ENCODE data around the gene MEX3A.
A peak's percentile ranks its signal among the peaks of the same experiment; 100 is the strongest.

The MEX3A gene

DNA sequence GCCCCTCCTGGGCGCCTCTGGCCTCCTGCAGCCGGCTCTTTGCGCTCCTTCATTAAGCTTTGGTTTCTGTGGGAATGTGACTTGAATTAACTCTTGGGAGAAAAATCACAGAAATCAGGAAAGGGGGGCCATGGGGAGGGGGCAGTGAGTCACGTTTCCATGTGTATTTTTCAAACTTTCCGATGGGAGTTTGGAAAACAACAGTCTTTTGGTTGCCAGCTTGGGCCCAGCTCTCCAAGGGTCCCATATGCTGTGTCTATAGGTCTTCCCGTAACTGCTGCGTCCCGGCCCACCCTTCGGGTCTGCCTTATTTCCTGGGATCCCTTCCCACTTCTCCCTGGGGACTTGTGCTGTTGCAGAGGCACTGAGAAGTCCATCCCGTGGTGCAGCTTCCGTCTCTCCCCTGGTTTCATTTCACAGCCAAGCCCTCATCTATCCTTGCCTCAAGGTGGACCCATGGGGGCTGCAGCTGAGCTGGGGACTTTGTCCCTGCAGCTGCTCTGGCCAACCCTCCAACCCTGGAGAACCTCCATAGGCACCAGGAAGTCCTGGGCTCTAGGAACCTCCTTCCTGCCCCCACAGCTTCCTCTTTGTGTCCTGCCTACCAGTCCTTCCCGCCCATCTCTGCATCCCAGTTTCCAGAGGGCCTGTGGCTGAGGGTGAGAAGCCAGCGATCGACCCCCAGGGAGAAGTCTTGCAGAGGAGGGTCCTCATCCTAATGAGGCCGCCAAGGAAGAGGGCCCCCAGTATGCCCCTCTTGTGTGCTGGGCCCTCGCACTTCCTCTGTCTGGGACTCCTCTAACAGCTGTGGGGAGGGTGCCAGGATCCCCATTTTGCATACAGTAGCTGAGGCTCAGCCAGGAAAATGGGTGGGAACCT lies 20.6 kb upstream of the MEX3A start:
- no peak for DNase-seq

DNA sequence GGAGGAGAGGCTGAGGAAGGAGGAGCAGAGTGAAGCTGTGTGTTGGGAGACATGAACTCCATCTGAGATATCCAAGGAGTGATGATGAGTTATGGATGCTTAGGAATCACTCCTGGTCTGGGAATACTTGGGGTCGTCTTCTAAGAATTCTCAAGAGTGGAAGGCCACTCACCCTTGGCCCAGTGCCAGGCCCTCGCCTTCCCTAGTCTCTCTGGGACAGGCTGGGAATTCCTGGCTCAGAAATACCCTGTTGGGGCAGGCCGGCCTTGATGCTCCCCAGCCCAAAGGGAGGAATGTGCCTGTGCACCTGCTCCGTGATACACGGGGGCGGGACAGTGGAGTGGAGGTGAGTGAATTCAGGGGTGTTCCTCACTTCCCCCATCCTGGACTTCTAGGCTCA lies 19.6 kb upstream of the MEX3A start:
- no peak for DNase-seq

DNA sequence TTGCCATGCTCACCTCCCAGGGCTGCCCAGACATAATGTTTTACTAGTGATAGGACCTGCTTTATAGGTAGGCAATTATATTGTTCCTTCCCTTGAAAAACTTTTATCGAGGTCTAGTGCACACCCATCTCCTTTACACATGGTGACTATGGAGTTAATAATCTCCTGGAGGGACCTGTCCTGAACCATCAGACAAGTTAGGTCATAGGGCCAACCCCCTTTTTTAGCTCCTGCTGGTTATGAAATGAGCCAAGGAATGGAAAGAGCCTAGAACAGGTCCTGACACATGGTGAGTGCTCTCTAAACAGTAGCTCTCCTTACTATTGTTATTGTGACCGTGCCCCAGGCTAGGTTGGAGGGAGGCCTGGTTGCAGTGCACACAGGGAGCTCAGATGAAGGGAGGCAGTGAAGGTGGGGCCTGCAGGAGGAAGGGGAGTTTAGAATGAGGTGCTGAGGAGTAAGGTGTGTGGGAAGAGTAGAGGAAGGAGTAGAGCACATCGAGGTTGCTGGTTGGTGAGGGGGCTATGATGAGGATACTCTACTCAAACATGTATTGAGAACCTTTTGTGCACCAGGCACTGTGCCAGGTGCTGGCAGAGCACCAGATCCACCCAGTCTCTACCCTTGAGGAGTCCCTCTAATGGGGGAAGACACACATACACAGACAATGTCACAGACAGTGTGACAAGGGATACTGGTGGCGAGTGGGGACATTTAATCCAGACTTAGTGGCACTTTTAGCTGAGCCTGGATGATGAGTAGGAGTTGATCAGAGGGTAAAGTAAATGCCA lies 18.1 kb upstream of the MEX3A start:
- DNase-seq, result no peak

DNA sequence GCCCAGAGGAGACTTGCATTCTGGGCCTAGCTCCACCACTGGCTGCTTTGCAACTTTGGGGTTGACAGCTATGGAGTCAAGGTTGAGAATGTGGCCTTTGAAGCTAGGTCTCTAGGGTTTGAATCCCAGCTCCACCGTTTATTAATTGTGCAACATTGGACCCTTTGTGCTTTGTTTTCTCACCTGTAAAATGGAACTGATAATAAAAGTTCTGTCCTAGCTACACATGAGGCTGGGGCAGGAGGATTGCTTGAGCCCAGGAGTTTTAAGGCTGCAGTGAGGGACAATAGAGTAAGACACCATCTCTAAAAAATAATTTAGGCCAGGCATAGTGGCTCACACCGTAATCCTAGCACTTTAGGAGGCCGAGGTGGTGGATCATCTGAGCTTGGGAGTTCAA lies 17.0 kb upstream of the MEX3A start:
- no peak for DNase-seq

GRCh38 chr1:156098784-156099183 lies 16.5 kb upstream of the MEX3A start:
- DNase-seq, result no peak

GRCh38 chr1:156097499-156098178 lies 15.4 kb upstream of the MEX3A start:
- DNase-seq, result no peak

- peak; percentile 73 for DNase-seq
Measured at GRCh38 chr1:156096640-156097391, 14.6 kb upstream of the MEX3A start.

DNA sequence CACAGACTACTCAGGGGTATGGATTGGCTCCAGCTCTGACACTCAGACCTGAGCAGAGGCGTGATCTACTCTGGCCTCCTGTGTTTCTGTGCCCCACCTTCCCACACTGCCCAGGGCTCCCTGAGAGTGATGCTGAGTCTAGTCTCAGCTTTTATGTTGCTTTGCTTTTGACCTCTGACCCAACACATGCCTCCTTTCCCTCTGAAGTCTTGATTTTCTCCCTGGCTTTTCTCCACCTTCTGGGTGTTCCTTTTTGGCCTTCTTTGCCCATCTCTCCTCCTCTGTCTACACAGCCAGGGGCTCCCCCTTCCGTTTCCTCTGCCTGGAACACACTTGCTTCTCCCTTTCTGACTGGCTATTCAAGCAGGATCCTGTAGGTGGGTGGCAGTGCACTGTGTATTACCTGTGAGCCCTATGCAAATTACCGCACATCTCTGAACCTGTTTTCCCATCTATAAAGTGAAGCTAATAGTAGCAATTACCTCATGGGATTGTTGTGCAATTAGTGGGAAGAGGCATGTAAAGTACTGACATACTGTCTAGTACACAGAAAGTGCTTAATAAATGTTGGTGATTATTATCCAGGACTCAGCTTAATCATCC lies 13.7 kb upstream of the MEX3A start:
- DNase-seq, result peak; percentile 78

- DNase-seq, result no peak
Measured at GRCh38 chr1:156091610-156092009, 9.3 kb upstream of the MEX3A start.

- peak; percentile 82 for DNase-seq
Measured at GRCh38 chr1:156090840-156091188, 8.5 kb upstream of the MEX3A start.

- DNase-seq, result no peak
Measured at GRCh38 chr1:156090138-156090839, 8.0 kb upstream of the MEX3A start.

DNA sequence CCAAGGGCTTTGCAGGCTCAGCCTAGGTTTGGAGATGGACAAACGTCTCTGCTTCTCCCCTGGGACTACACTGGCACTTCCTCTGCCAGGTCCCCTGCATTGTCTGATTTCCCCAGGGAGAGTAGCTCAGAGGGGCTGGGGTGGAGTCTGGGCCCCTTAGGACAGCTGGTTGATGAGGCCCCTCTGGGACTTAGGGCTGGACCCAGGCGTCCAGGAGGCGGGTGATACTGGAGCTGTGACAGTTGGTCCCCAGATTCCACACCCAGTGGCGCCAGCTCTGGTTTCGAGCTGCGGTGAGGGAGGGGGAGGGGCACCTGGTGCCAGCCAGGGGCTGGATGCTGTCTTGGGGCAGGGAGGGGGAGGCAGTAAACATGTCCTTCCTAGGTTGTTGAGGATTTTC lies 7.4 kb upstream of the MEX3A start:
- DNase-seq, result peak; percentile 27

GRCh38 chr1:156086256-156086662 lies 4.0 kb upstream of the MEX3A start:
- no peak for DNase-seq

GRCh38 chr1:156083800-156084790 lies 1.8 kb upstream of the MEX3A start:
- DNase-seq, result no peak

DNA sequence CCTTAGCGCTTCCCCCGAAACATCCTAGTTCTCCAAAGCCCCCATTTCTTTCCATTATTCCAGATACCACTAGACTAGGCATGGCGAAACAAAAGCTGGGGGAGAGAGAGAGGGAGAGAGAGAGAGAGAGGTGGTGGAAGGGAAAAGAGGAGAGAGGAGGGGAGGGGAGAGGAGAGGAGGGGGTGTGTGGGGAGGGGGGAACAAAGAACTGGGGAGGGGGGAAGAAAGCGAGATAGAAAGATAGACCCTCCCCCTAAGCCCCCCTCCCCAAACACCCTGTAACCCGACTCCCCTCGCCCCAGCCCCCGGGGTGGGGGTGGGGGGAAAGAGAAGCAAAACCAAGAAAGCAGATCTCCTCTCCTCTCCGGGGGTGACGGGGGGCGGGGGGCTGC lies 352 bp downstream of the MEX3A start:
- DNase-seq, result peak; percentile 58

GRCh38 chr1:156081180-156081916 lies 917 bp downstream of the MEX3A start:
- peak; percentile 32 for DNase-seq

GRCh38 chr1:156080863-156081179 lies 1.4 kb downstream of the MEX3A start:
- DNase-seq, result no peak

DNA sequence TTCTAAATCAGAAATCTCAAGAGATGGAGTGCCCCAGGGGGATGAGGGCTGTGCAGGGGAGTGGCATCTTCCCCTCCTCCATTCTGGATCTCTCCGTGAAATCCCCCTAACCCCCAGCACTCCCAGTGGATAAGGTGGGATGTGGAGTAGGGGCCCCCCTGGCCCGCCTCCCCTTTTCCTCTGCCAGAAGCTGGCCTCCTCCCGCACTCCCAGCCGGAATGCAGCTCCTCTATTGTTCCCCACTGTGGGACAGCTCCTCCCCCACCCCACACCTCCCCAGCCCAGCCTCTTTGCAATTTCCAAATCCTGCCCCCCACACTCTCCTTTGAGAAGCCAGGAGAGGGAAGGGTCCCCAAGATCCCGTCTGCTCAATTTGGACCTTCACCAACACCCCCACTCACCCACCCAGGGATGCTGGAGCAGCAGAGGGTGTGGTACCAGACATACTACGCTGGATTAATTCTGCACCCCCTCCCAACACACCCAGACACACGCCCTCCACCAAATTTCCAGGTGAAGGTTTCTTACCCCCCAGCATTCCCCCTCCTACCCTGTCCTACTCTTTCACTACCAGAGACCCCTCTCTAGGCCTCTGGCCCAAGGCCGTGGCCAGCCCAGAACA lies 1.9 kb downstream of the MEX3A start:
- DNase-seq, result no peak

DNA sequence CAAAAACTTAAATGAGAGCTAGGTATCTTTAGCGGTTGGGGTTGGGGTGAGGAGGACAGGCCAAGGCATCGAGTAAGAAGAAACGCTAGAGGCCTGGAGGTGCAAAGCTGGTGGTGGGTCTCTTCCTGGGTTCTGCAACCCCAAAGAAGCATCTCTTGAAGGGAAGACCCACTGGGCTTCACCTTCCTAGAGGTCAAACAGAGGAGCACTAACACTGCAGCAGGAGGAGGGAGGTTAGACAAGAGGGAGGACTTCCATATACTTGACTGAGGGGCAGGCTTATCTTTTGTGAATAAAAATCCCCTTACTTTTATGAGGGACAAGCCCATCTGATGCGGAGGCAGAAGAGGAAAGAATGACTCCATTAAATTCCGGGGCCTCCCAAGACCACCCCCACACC lies 2.5 kb downstream of the MEX3A start:
- DNase-seq, result no peak

- no peak for DNase-seq
Measured at GRCh38 chr1:156078728-156079127, 3.5 kb downstream of the MEX3A start.
